Retina (tissue), 1 donor: Measurements from ENCODE around the gene PIK3CB.
"Not testable (repeated sequence)": the region's sequence is repeated elsewhere in the genome, so short reads cannot be mapped to it uniquely, and the experiment has no call there.

Experiments
- DNase-seq: peaks from one replicate; pipeline ENCODE4 v3.0.0-alpha.2; 2016

PIK3CB gene

GRCh38 chr3:138732456-138732855, 102.3 kb downstream of the PIK3CB start:
- no peak for DNase-seq

- no peak for DNase-seq
These were observed 107.6 kb downstream of the PIK3CB start for GRCh38 chr3:138726946-138727730.

- DNase-seq, result not testable (repeated sequence)
These were observed 108.7 kb downstream of the PIK3CB start for GRCh38 chr3:138726042-138726441.

- DNase-seq, result no peak
These were observed 109.6 kb downstream of the PIK3CB start for GRCh38 chr3:138725116-138725515.

GRCh38 chr3:138724443-138724842, 110.3 kb downstream of the PIK3CB start:
- DNase-seq, result peak; percentile 16

- no peak for DNase-seq
These were observed 115.9 kb downstream of the PIK3CB start for GRCh38 chr3:138718849-138719248.

- DNase-seq, result no peak
These were observed 117.4 kb downstream of the PIK3CB start for GRCh38 chr3:138717348-138717747.

GRCh38 chr3:138712086-138712485, 122.6 kb downstream of the PIK3CB start:
- no peak for DNase-seq

- DNase-seq, result no peak
These were observed 129.1 kb downstream of the PIK3CB start for GRCh38 chr3:138705675-138706074.

- no peak for DNase-seq
These were observed 137.9 kb downstream of the PIK3CB start for GRCh38 chr3:138696666-138697370.

- no peak for DNase-seq
These were observed 140.3 kb downstream of the PIK3CB start for GRCh38 chr3:138694287-138695007.

GRCh38 chr3:138692152-138692551, 142.6 kb downstream of the PIK3CB start:
- no peak for DNase-seq

- no peak for DNase-seq
These were observed 143.4 kb downstream of the PIK3CB start for GRCh38 chr3:138691351-138691750.

- DNase-seq, result no peak
These were observed 144.7 kb downstream of the PIK3CB start for GRCh38 chr3:138690036-138690435.

GRCh38 chr3:138688871-138689299, 145.8 kb downstream of the PIK3CB start:
- DNase-seq, result no peak

- DNase-seq, result no peak
These were observed 147.5 kb downstream of the PIK3CB start for GRCh38 chr3:138687236-138687635.

- DNase-seq, result no peak
These were observed 147.9 kb downstream of the PIK3CB start for GRCh38 chr3:138686771-138687221.

GRCh38 chr3:138684396-138684795, 150.3 kb downstream of the PIK3CB start:
- no peak for DNase-seq

- DNase-seq, result no peak
These were observed 152.1 kb downstream of the PIK3CB start for GRCh38 chr3:138682648-138683047.

GRCh38 chr3:138681463-138682220, 153.1 kb downstream of the PIK3CB start:
- DNase-seq, result no peak

GRCh38 chr3:138680974-138681373, 153.8 kb downstream of the PIK3CB start:
- DNase-seq, result not testable (repeated sequence)

GRCh38 chr3:138678874-138679392, 155.8 kb downstream of the PIK3CB start:
- no peak for DNase-seq
